K562 (cell line): Measurements from ENCODE around the gene IRF1. TPM values are rescaled to one million over a fixed set of nuclear protein-coding genes. Genes with fewer than 3 reads are reported as not detected.

Source experiments
- ATAC-seq: fragments of 200-7000 bp; cut with Tn5 transposase; 3 replicates; pipeline ENCODE4 v1.9.1; 2020; ENCODE audit warnings: moderate library complexity
- BruUV-seq: library from RNA; stranded (reverse); fragments of 400-500 nt; replicated peaks from 2 replicates; lab custom pipeline; 2021; lab: Mats Ljungman, UMichigan
- CTCF ChIA-PET: fragments of 300-600 bp; formaldehyde crosslinking; extraction: SDS; loops from one replicate; lab custom pipeline; 2021; ENCODE audit warnings: low intra/inter-chr PET ratio; lab: Yijun Ruan, JAX
- POLR2A ChIA-PET: fragments of 300-600, 350-650 bp; sonication (Branson Sonifier 250); formaldehyde crosslinking; extraction: SDS; loops from one replicate; lab custom pipeline; 2021; ENCODE audit warnings: antibody characterized with exemption, inconsistent platforms; lab: Yijun Ruan, JAX
- DNase-seq, 4 experiments: peaks; one replicate each; pipeline versions ENCODE4 v3.0.0 to v3.0.0-alpha.2; 2011 to 2018; ENCODE audit warnings: low spot score in 3 of 4, mixed read lengths in 3 of 4; ENCODE audit errors: extremely low read depth in 1 of 4
- FAIRE-seq: peaks from 2 replicates; lab custom pipeline; 2011; peaks lifted over from hg19 to GRCh38; lab: Jason Lieb, UNC
- H2AFZ ChIP-seq: 2 replicates; pipeline ENCODE4 v1.6.0; 2011; ENCODE audit warnings: low read depth, low read length, control low read depth, inconsistent platforms
- H3K27ac ChIP-seq: fragments of 200-600 bp; 3 replicates; pipeline ENCODE4 v1.8.0; 2011; ENCODE audit warnings: low read depth, mild to moderate bottlenecking, control low read depth, inconsistent platforms, low read length, moderate library complexity, mixed read lengths; ENCODE audit errors: extremely low read depth
- H3K27me3 ChIP-seq, 2 experiments: fragments of 300-600 bp in 1 of 2; 2 replicates in 1 of 2; 3 replicates in 1 of 2; pipeline versions ENCODE4 v1.6.0 to v1.8.0; 2011; ENCODE audit warnings: inconsistent platforms in 2 of 2, low read length in 2 of 2, mild to moderate bottlenecking in 1 of 2, mixed read lengths in 1 of 2, moderate library complexity in 1 of 2; ENCODE audit not compliant: control insufficient read depth in 2 of 2, insufficient read depth in 2 of 2
- H3K36me3 ChIP-seq: fragments of 300-600 bp; 3 replicates; pipeline ENCODE4 v1.8.0; 2011; ENCODE audit warnings: mild to moderate bottlenecking, low read length, inconsistent platforms; ENCODE audit not compliant: control insufficient read depth, insufficient read depth
- H3K4me1 ChIP-seq, 2 experiments: fragments of 200-600 bp in 1 of 2; replicated peaks in 1 of 2; 2 replicates in 1 of 2; 3 replicates in 1 of 2; pipeline versions ENCODE4 v1.5.1 to v1.8.0; 2011; ENCODE audit warnings: inconsistent platforms in 2 of 2, low read length in 2 of 2, mild to moderate bottlenecking in 1 of 2, mixed read lengths in 1 of 2, moderate library complexity in 1 of 2; ENCODE audit not compliant: control insufficient read depth in 2 of 2, insufficient read depth in 2 of 2
- H3K4me2 ChIP-seq: 2 replicates; pipeline ENCODE4 v1.6.1; 2011; ENCODE audit warnings: low read length, control low read depth, inconsistent platforms, mixed read lengths; ENCODE audit not compliant: insufficient read depth
- H3K4me3 ChIP-seq: fragments of 200-600 bp; sonication (generic), shearing (Covaris generic); 2 replicates; pipeline ENCODE4 v1.5.1; 2016; ENCODE audit warnings: control low read depth, inconsistent platforms
- H3K79me2 ChIP-seq: fragments of 200-600 bp; 3 replicates; pipeline ENCODE4 v1.8.0; 2011; ENCODE audit warnings: low read length, inconsistent platforms; ENCODE audit not compliant: control insufficient read depth, insufficient read depth
- H3K9ac ChIP-seq, 2 experiments: 2 replicates each; pipeline versions ENCODE4 v1.6.0 to v1.6.1; 2011; ENCODE audit warnings: low read depth in 2 of 2, low read length in 2 of 2, control low read depth in 1 of 2, inconsistent platforms in 1 of 2, mild to moderate bottlenecking in 1 of 2, mixed read lengths in 1 of 2; ENCODE audit not compliant: insufficient read depth in 1 of 2
- H3K9me1 ChIP-seq: one replicate; pipeline ENCODE4 v1.6.0; 2011; ENCODE audit warnings: inconsistent platforms, mild to moderate bottlenecking, low read length, moderate library complexity; ENCODE audit not compliant: control insufficient read depth, insufficient read depth
- H3K9me3 ChIP-seq: replicated peaks from 2 replicates; pipeline ENCODE4 v1.5.1; 2011; ENCODE audit warnings: low read depth, low read length, inconsistent platforms; ENCODE audit not compliant: control insufficient read depth, insufficient read depth
- H4K20me1 ChIP-seq: replicated peaks from 2 replicates; pipeline ENCODE4 v1.6.1; 2011; ENCODE audit warnings: low read length, inconsistent platforms, mixed read lengths; ENCODE audit not compliant: control insufficient read depth, insufficient read depth
- ADNP ChIP-seq: fragments of 200-800 bp; sonication (Bioruptor generic); IDR thresholded peaks from 2 replicates; pipeline ENCODE4 v1.6.1; 2016; ENCODE audit warnings: missing genetic modification characterization, missing compliant biosample characterization
- CREM ChIP-seq: IDR thresholded peaks from 2 replicates; pipeline ENCODE4 v1.6.1; 2014; ENCODE audit warnings: antibody characterized with exemption, low read depth
- EZH2 ChIP-seq: IDR thresholded peaks from 2 replicates; pipeline ENCODE4 v1.6.1; 2012; ENCODE audit warnings: low read depth, mild to moderate bottlenecking, inconsistent platforms, low read length, borderline replicate concordance
- IRF2 ChIP-seq: sonication (generic); formaldehyde crosslinking; IDR thresholded peaks from 2 replicates; pipeline ENCODE4 v1.8.1; 2022; ENCODE audit warnings: mild to moderate bottlenecking, missing genetic modification reagents
- MAFG ChIP-seq: fragments of 450-650 bp; conservative IDR thresholded peaks from 2 replicates; pipeline ENCODE4 v1.6.1; 2016; ENCODE audit warnings: missing genetic modification characterization, missing compliant biosample characterization
- MYBL2 ChIP-seq, 2 experiments: fragments of 450-650 bp in 1 of 2; sonication (generic) in 1 of 2; formaldehyde crosslinking in 1 of 2; IDR thresholded peaks; 2 replicates each; pipeline versions ENCODE4 v1.6.1 to v1.8.1; 2017 to 2022; ENCODE audit warnings: borderline replicate concordance in 1 of 2, inconsistent platforms in 1 of 2, low read depth in 1 of 2, mild to moderate bottlenecking in 1 of 2, missing genetic modification reagents in 1 of 2, moderate library complexity in 1 of 2
- PHF20 ChIP-seq: fragments of 450-650 bp; IDR thresholded peaks from 2 replicates; pipeline ENCODE4 v1.6.1; 2018; ENCODE audit not compliant: partially characterized antibody
- POLR2A ChIP-seq: fragments of 450-650 bp; conservative IDR thresholded peaks from 2 replicates; pipeline ENCODE4 v1.6.1; 2016
- RBM25 ChIP-seq: fragments of 200-400 bp; formaldehyde crosslinking; IDR thresholded peaks from 2 replicates; pipeline ENCODE4 v1.6.1; 2018; ENCODE audit warnings: low read length, low read depth, moderate library complexity; ENCODE audit not compliant: severe bottlenecking
- SMAD3 ChIP-seq: fragments of 450-650 bp; formaldehyde crosslinking; conservative IDR thresholded peaks from 2 replicates; pipeline ENCODE4 v1.4.0; 2020; ENCODE audit warnings: mild to moderate bottlenecking
- SMARCA5 ChIP-seq: fragments of 450-650 bp; IDR thresholded peaks from 2 replicates; pipeline ENCODE4 v1.6.1; 2016
- SPI1 ChIP-seq: IDR thresholded peaks from 2 replicates; pipeline ENCODE4 v1.6.1; 2011; ENCODE audit warnings: low read depth, low read length, control low read depth, borderline replicate concordance
- WHSC1 ChIP-seq: IDR thresholded peaks from one replicate; pipeline ENCODE4 v1.6.1; 2012; ENCODE audit warnings: low read length, control low read depth, inconsistent platforms
- ZNF12 ChIP-seq: sonication (generic); formaldehyde crosslinking; IDR thresholded peaks from 2 replicates; pipeline ENCODE4 v1.4.0; 2020; ENCODE audit warnings: mild to moderate bottlenecking, missing genetic modification reagents
- ZNF239 ChIP-seq: fragments of 250-450 bp; sonication (Bioruptor Pico); IDR thresholded peaks from 2 replicates; pipeline ENCODE4 v1.4.0; 2020; ENCODE audit warnings: mild to moderate bottlenecking
- ZNF408 ChIP-seq: fragments of 250-450 bp; sonication (Bioruptor Pico); IDR thresholded peaks from 2 replicates; pipeline ENCODE4 v1.4.0; 2020; ENCODE audit warnings: low read depth, mild to moderate bottlenecking, moderate library complexity
- ZNF444 ChIP-seq: fragments of 250-450 bp; sonication (Bioruptor Pico); IDR thresholded peaks from 2 replicates; pipeline ENCODE4 v1.4.0; 2020; ENCODE audit warnings: mild to moderate bottlenecking, moderate library complexity
- ZNF707 ChIP-seq: fragments of 250-450 bp; sonication (Bioruptor Pico); conservative IDR thresholded peaks from 2 replicates; pipeline ENCODE4 v1.8.0; 2022; ENCODE audit warnings: inconsistent platforms, mild to moderate bottlenecking, moderate library complexity
- ZZZ3 ChIP-seq: fragments of 450-650 bp; IDR thresholded peaks from 2 replicates; pipeline ENCODE4 v1.6.1; 2016; ENCODE audit warnings: antibody characterized with exemption, mild to moderate bottlenecking, moderate library complexity
- WGBS: fragments of 100-300 bp; shearing (Covaris generic); methylation state at CpG from one replicate; pipeline ENCODE4 v1.1.6; 2016; ENCODE audit warnings: low coverage, mixed read lengths; ENCODE audit not compliant: insufficient coverage; ENCODE audit errors: missing lambda C conversion rate; 5-methylcytosine and 5-hydroxymethylcytosine counted together
- in situ Hi-C: fragments of 300-500 bp; cut with MboI; formaldehyde crosslinking; loops from 4 replicates; pipeline ENCODE4 v1.15.0; 2018; ENCODE audit warnings: inconsistent platforms, mixed read lengths
- intact Hi-C: fragments of 100-400 bp; cut with micrococcal nuclease; formaldehyde crosslinking; loops from 2 replicates; pipeline ENCODE4 v1.14.2; 2022
- polyA plus RNA-seq, 8 experiments: library from polyadenylated mRNA; depleted of rRNA in 4 of 8; stranded (reverse) in 5 of 8; unstranded in 3 of 8; fragments of >200 nt; fragmentation: Nextera tagmentation in 2 of 8; fragmentation: Illumina TruSeq in 1 of 8; extraction: Ambion mirVana in 2 of 8; extraction: Trizol in 1 of 8; gene quantifications; 2 replicates each; pipeline versions ENCODE4 v1.2.1 to v1.2.3, GENCODE V29; 2011 to 2014; ENCODE audit warnings: inconsistent platforms in 1 of 8, missing spikeins in 1 of 8
- total RNA-seq, 7 experiments: library from RNA; depleted of rRNA in 6 of 7; stranded (reverse); fragments of >200 nt in 6 of 7; fragmentation: Illumina TruSeq in 2 of 7; extraction: Trizol in 2 of 7; gene quantifications; 2 replicates each; pipeline versions ENCODE4 v1.2.1 to v1.2.3, GENCODE V29; 2011 to 2021; ENCODE audit warnings: low replicate concordance in 1 of 7
- TF ChIP-seq, protein P1 (sequence below): sonication (generic); formaldehyde crosslinking; IDR thresholded peaks from 2 replicates; pipeline ENCODE4 v1.8.0; 2022; ENCODE audit warnings: mild to moderate bottlenecking, missing genetic modification reagents
- TF ChIP-seq, protein P2 (sequence below): sonication (generic); formaldehyde crosslinking; IDR thresholded peaks from 2 replicates; pipeline ENCODE4 v1.8.1; 2023; ENCODE audit warnings: mild to moderate bottlenecking, missing genetic modification reagents

IRF1 gene
- total and polyA plus RNA-seq, 9 of the 15 experiments (the other 6 are each of a cell fraction or from before 2014, with no cell fraction given) = 1.1 to 12.3 (median 5.9) TPM

DNA sequence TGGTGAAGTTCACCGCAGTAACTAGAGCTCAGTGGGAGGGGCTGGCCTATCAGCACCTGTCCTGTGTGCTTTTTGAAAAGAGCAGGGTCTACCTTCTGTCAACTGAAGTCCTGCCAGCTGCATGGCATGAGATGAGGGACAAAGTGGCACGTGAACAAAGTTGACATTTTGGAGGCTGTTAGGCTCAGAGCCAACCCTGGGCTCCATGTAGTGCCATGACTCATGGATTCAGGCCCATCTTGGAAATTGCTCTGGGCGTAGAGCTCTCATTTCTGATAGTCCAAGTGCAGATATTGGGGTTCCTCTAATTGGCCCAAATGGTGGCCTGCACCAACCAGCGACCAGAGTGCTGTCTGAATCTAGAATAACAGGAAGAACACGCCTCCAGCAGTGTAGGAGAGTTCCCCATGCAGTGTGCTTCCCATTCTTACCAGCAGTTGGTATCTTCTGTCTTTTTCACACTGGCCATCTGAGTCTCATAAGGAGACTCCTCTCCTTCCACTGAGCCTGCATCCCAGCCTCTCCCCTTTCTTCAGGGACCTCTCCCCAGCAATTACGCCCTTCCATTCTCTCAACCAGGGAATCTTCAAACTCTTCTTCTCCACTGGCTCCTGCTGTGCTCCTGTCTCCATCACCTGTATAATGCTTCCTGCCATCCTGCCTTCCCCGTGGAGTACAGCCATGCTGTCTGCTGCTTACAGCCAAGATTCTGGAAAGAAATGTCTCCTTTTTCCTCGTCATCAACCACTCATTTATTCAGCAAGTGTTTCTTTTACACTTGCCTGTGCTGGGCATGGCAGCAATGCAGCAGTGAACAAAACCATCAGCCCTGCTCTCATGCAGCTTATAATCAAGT lies 30.4 kb downstream of the IRF1 start:
- H3K36me3 ChIP-seq = no peaks in the 10 kb centered on the region
- intact Hi-C loops (loop anchor here (1.0 to 2.0 kb wide), 3 partner anchors 23 to 35 kb away; no protein-coding TSS in a partner anchor), in situ Hi-C loops (loop anchor here (5.0 kb wide), 1 partner anchor 38 kb away; no protein-coding TSS in a partner anchor)
- no peaks in the 10 kb centered on the region for H3K9me1 ChIP-seq
- ATAC-seq (peak; percentile 77), FAIRE-seq (peak; percentile 57), DNase-seq (peak; percentile 38 to 49 (median 44))
- H3K4me2 ChIP-seq = peak overlapping the region; percentile 46; the same call in 1 of the 2 replicates
- H3K79me2 ChIP-seq = no peaks in the 10 kb centered on the region
- no peaks in the 10 kb centered on the region for H4K20me1 ChIP-seq
- H2AFZ ChIP-seq = peak overlapping the region; percentile 40
- no TSS peak for BruUV-seq
- H3K4me1 ChIP-seq = peaks cover 27 to 42% of the 10 kb centered on the region in 2 experiments
- H3K4me3 ChIP-seq = no peak overlapping the region
- ChIA-PET POLR2A (interaction anchor here (0.6 to 4.5 kb wide), 6 partner anchors 10 to 235 kb away, joined by 4 to 25 read pairs (median 10); partner anchors contain the start of gene IRF1), CTCF (no interaction called here)
- 32% methylated on average over 8 of the region's 8 CpGs for WGBS
- no peaks in the 10 kb centered on the region for H3K27me3 ChIP-seq
- H3K9ac ChIP-seq = peak overlapping the region; percentile 29 to 33; a peak in 1 of 4 replicates
- H3K9me3 ChIP-seq = no peaks in the 10 kb centered on the region
- H3K27ac ChIP-seq = peak overlapping the region; percentile 55; the same call in 2 of the 3 replicates
- TF ChIP-seq ZNF239 (CRISPR knock-in tag) = no peak
- no peak for TF ChIP-seq EZH2
- TF ChIP-seq PHF20 = no peak
- TF ChIP-seq MAFG (tag) = 0 out of 2 replicates have a peak, but pooled peaks have one; percentile 35
- no peak for TF ChIP-seq ADNP (tag)
- no peak for TF ChIP-seq IRF2
- TF ChIP-seq ZZZ3 = no peak
- TF ChIP-seq ZNF444 (CRISPR knock-in tag) = no peak
- TF ChIP-seq SPI1 = peak; percentile 39; the same call in 1 of the 2 replicates
- TF ChIP-seq ZNF707 (CRISPR knock-in tag) = no peak
- TF ChIP-seq, protein P1, sequence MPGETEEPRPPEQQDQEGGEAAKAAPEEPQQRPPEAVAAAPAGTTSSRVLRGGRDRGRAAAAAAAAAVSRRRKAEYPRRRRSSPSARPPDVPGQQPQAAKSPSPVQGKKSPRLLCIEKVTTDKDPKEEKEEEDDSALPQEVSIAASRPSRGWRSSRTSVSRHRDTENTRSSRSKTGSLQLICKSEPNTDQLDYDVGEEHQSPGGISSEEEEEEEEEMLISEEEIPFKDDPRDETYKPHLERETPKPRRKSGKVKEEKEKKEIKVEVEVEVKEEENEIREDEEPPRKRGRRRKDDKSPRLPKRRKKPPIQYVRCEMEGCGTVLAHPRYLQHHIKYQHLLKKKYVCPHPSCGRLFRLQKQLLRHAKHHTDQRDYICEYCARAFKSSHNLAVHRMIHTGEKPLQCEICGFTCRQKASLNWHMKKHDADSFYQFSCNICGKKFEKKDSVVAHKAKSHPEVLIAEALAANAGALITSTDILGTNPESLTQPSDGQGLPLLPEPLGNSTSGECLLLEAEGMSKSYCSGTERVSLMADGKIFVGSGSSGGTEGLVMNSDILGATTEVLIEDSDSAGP (CRISPR knock-in tag) = 0 out of 2 replicates have a peak, but pooled peaks have one; percentile 48
- peak; percentile 46; the same call in 1 of the 2 replicates for TF ChIP-seq SMARCA5
- no peak for TF ChIP-seq ZNF408 (CRISPR knock-in tag)
- TF ChIP-seq WHSC1 = no peak
- no peak for TF ChIP-seq MYBL2 (IDR thresholded peaks at IDR 0.05; ENCODE audit: low read depth)
- TF ChIP-seq MYBL2 (CRISPR knock-in tag; IDR thresholded peaks at IDR 0.05; ENCODE audit: borderline replicate concordance) = no peak
- no peak for TF ChIP-seq POLR2A
- 0 out of 2 replicates have a peak, but pooled peaks have one; percentile 5 for TF ChIP-seq CREM
- TF ChIP-seq SMAD3 = 0 out of 2 replicates have a peak, but pooled peaks have one; percentile 29
- TF ChIP-seq RBM25 = no peak
- TF ChIP-seq, protein P2, sequence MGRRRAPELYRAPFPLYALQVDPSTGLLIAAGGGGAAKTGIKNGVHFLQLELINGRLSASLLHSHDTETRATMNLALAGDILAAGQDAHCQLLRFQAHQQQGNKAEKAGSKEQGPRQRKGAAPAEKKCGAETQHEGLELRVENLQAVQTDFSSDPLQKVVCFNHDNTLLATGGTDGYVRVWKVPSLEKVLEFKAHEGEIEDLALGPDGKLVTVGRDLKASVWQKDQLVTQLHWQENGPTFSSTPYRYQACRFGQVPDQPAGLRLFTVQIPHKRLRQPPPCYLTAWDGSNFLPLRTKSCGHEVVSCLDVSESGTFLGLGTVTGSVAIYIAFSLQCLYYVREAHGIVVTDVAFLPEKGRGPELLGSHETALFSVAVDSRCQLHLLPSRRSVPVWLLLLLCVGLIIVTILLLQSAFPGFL (CRISPR knock-in tag) = no peak
- TF ChIP-seq ZNF12 (CRISPR knock-in tag) = no peak
